ENCODE results near the gene ZNF280B. TPM values are rescaled to one million over a fixed set of nuclear protein-coding genes. Genes with fewer than 3 reads are reported as not detected.

The ZNF280B gene
- total and polyA plus RNA-seq, 2 donors (not counting 1 experiment from before 2014, with no cell fraction given) = 0.67 to 3.5 TPM

GRCh38 chr22:22546490-22546889 is 37.9 kb upstream of the ZNF280B start:
- Mint-ChIP-seq H3K9me3 (ENCODE audit: insufficient read depth) (no peaks in the 10 kb centered on the region), H3K4me1 (peaks cover 10% of the 10 kb centered on the region), H3K4me3 (no peak overlapping the region), H3K27me3 (peaks cover 6% of the 10 kb centered on the region), H3K27ac (no peak overlapping the region)
- Histone ChIP-seq H3K4me2 (replicated peaks; ENCODE audit: low read depth, low read length, poor library complexity, severe bottlenecking) (no peak overlapping the region), H3K4me3 (ENCODE audit: control extremely low read depth in 1 of 5, extremely low read depth in 1 of 5, insufficient read depth in 1 of 5, low read depth in 2 of 5, low read length in 4 of 5) (no peak overlapping the region), H3K9ac (ENCODE audit: low read length) (no peak overlapping the region), H3K4me1 (ENCODE audit: control insufficient read depth in 2 of 2, insufficient read depth in 2 of 2, low read length in 2 of 2) (peaks cover 0 to 12% of the 10 kb centered on the region in 2 donors), H3K27ac (ENCODE audit: low read length in 2 of 2) (no peak overlapping the region), H3K9me3 (ENCODE audit: control extremely low read depth in 1 of 3, control insufficient read depth in 2 of 3, insufficient read depth in 1 of 3, low read length in 2 of 3) (no peaks in the 10 kb centered on the region), H4K20me1 (ENCODE audit: control insufficient read depth, insufficient read depth, low read length, poor library complexity, severe bottlenecking) (no peaks in the 10 kb centered on the region), H3K79me2 (ENCODE audit: control insufficient read depth, insufficient read depth, low read length) (no peaks in the 10 kb centered on the region), H3K36me3 (replicated peaks in 1 of 2; ENCODE audit: control extremely low read depth in 1 of 2, control insufficient read depth in 1 of 2, extremely low read depth in 1 of 2, insufficient read depth in 2 of 2, low read length in 1 of 2) (no peaks in the 10 kb centered on the region), H3K27me3 (replicated peaks in 1 of 4; ENCODE audit: control extremely low read depth in 1 of 4, control insufficient read depth in 3 of 4, insufficient read depth in 4 of 4, low read length in 3 of 4) (no peaks in the 10 kb centered on the region), H2AFZ (ENCODE audit: insufficient read depth, low read depth, low read length, poor library complexity, severe bottlenecking) (no peak overlapping the region)
- intact Hi-C loops (cut with micrococcal nuclease) = loop anchor here (5.0 kb wide), 1 partner anchor 41 kb away; no protein-coding TSS in a partner anchor
- no peak for ATAC-seq (ENCODE audit: low read depth)
- ChIA-PET POLR2A (no interaction called here), CTCF (interaction anchor here (1.0 kb wide), 1 partner anchor 31 kb away, joined by 3 read pairs; no protein-coding TSS in a partner anchor)
- 39% methylated on average over 3 of the region's 5 CpGs for WGBS (ENCODE audit: insufficient coverage)
- no peak for DNase-seq
- TF ChIP-seq EZH2 (IDR thresholded peaks at IDR 0.05; ENCODE audit: borderline replicate concordance, insufficient read depth, low read depth, low read length, poor library complexity, severe bottlenecking) = no peak

DNA sequence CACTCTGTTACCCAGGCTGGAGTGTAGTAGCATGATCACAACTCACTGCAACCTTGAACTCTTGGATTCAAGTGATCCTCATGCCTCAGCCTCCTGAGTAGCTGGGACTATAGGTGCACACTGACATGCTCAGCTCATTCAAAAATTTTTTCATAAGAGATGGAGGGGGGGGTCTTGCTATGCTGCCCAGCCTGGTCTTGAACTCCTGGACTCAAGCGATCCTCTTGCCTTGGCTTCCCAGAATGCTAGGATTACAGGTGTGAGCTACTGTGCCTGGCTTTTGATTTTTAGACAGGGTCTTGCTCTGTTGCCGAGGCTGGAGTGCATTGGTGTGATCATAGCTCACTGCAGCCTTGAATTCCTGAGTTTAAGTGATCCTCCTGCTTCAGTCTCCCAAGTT is 36.5 kb upstream of the ZNF280B start:
- Histone ChIP-seq H3K4me3 (ENCODE audit: control extremely low read depth in 1 of 5, extremely low read depth in 1 of 5, insufficient read depth in 1 of 5, low read depth in 2 of 5, low read length in 4 of 5) (no peak overlapping the region), H3K27me3 (replicated peaks in 1 of 4; ENCODE audit: control extremely low read depth in 1 of 4, control insufficient read depth in 3 of 4, insufficient read depth in 4 of 4, low read length in 3 of 4) (peaks cover 0 to 2% (median 0%) of the 10 kb centered on the region in 4 experiments)
- POLR2A ChIA-PET = interaction anchor here (0.5 kb wide), 1 partner anchor 666 kb away, joined by 3 read pairs; no protein-coding TSS in a partner anchor

More for the DNA sequence above, 36.5 kb upstream of the ZNF280B start:
- H4K20me1 ChIP-seq (ENCODE audit: control insufficient read depth, insufficient read depth, low read length, poor library complexity, severe bottlenecking) = no peaks in the 10 kb centered on the region
- H3K4me1 ChIP-seq (ENCODE audit: control insufficient read depth in 2 of 2, insufficient read depth in 2 of 2, low read length in 2 of 2) = peaks cover 0 to 12% of the 10 kb centered on the region in 2 donors
- 100% methylated on average over 2 of the region's 2 CpGs for WGBS (ENCODE audit: insufficient coverage)
- H3K9me3 Mint-ChIP-seq (ENCODE audit: insufficient read depth) = no peaks in the 10 kb centered on the region
- no peak overlapping the region for H2AFZ ChIP-seq (ENCODE audit: insufficient read depth, low read depth, low read length, poor library complexity, severe bottlenecking)
- H3K27ac ChIP-seq (ENCODE audit: low read length in 2 of 2) = no peak overlapping the region
- TF ChIP-seq CTCF (IDR thresholded peaks at IDR 0.05) = no peak
- TF ChIP-seq EZH2 (IDR thresholded peaks at IDR 0.05; ENCODE audit: borderline replicate concordance, insufficient read depth, low read depth, low read length, poor library complexity, severe bottlenecking) = no peak
- no peak overlapping the region for H3K27ac Mint-ChIP-seq
- H3K27me3 Mint-ChIP-seq = peaks cover 9% of the 10 kb centered on the region
- CTCF ChIA-PET = interaction anchor here (0.6 kb wide), 1 partner anchor 329 kb away, joined by 3 read pairs; no protein-coding TSS in a partner anchor
- H3K9ac ChIP-seq (ENCODE audit: low read length) = no peak overlapping the region
- no peaks in the 10 kb centered on the region for H3K79me2 ChIP-seq (ENCODE audit: control insufficient read depth, insufficient read depth, low read length)
- H3K4me3 Mint-ChIP-seq = no peak overlapping the region
- DNase-seq (no peak), ATAC-seq (ENCODE audit: low read depth) (no peak)
- peaks cover 10% of the 10 kb centered on the region for H3K4me1 Mint-ChIP-seq
- H3K9me3 ChIP-seq (ENCODE audit: control extremely low read depth in 1 of 3, control insufficient read depth in 2 of 3, insufficient read depth in 1 of 3, low read length in 2 of 3) = no peaks in the 10 kb centered on the region
- intact Hi-C loops (cut with micrococcal nuclease) = loop anchor here (5.0 kb wide), 1 partner anchor 42 kb away; no protein-coding TSS in a partner anchor
- no peaks in the 10 kb centered on the region for H3K36me3 ChIP-seq (replicated peaks in 1 of 2; ENCODE audit: control extremely low read depth in 1 of 2, control insufficient read depth in 1 of 2, extremely low read depth in 1 of 2, insufficient read depth in 2 of 2, low read length in 1 of 2)
- no peak overlapping the region for H3K4me2 ChIP-seq (replicated peaks; ENCODE audit: low read depth, low read length, poor library complexity, severe bottlenecking)
